22Rv1 (cell line): ENCODE data around the gene SLC6A6.

Experiments
- ZFX ChIP-seq: fragments of 450-650 bp; IDR thresholded peaks from 2 replicates; pipeline ENCODE4 v1.6.1; 2017; ENCODE audit warnings: antibody characterized with exemption, borderline replicate concordance
- TF ChIP-seq, protein P1 (sequence below): fragments of 450-650 bp; IDR thresholded peaks from 2 replicates; pipeline ENCODE4 v1.5.1; 2017; ENCODE audit warnings: mild to moderate bottlenecking

- TF ChIP-seq, protein P1, sequence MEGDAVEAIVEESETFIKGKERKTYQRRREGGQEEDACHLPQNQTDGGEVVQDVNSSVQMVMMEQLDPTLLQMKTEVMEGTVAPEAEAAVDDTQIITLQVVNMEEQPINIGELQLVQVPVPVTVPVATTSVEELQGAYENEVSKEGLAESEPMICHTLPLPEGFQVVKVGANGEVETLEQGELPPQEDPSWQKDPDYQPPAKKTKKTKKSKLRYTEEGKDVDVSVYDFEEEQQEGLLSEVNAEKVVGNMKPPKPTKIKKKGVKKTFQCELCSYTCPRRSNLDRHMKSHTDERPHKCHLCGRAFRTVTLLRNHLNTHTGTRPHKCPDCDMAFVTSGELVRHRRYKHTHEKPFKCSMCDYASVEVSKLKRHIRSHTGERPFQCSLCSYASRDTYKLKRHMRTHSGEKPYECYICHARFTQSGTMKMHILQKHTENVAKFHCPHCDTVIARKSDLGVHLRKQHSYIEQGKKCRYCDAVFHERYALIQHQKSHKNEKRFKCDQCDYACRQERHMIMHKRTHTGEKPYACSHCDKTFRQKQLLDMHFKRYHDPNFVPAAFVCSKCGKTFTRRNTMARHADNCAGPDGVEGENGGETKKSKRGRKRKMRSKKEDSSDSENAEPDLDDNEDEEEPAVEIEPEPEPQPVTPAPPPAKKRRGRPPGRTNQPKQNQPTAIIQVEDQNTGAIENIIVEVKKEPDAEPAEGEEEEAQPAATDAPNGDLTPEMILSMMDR, result no peak
- TF ChIP-seq ZFX, result no peak
Observed at GRCh38 chr3:14359348-14359747, 43.1 kb upstream of the SLC6A6 start.
